ENCODE measurements around the gene SAPCD2. TPM values are rescaled to one million over a fixed set of nuclear protein-coding genes. Genes with fewer than 3 reads are reported as not detected.
A peak's percentile ranks its signal among the peaks of the same experiment; 100 is the strongest.

Gene SAPCD2
- total and polyA plus RNA-seq, 9 of the 15 experiments (the other 6 are each of a cell fraction or from before 2014, with no cell fraction given), result 3.4 to 91.8 (median 18.8) TPM

DNA sequence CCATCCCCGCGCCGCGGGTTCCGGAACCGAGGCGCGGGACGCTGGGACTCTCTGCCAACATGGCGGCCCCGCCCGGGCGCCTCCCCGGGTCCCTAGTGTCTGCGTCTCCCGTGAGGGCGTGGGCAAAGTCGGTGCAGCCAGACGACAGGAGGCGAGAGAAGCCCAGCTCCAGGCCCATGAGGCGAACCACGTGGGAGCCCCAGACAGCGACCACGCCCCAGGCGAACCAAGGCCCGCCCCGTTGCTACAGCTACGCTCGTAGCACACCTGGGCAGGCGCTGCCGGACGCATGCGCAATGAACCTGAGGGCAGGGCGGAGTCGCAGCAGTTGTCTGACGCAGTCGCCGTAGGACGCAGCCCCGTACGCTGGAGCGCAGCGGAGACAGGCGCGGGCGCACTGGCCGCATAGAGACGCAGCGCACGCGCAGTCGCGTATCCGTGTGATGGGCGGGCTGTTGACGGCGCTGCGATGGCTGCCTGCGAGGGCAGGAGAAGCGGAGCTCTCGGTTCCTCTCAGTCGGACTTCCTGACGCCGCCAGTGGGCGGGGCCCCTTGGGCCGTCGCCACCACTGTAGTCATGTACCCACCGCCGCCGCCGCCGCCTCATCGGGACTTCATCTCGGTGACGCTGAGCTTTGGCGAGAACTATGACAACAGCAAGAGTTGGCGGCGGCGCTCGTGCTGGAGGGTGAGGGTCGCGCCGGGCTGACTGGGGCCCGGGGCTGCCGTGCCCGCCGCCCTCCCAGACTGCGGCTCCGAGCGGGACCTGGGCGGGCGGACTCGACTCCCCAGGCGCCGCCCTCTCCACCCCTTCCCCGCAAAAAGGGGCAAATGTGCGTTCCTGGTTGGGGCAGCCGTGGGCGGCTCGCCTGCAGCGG is 16.4 kb upstream of the SAPCD2 start, which contains the start of gene MAN1B1 (continued):
- TF ChIP-seq CREB3 (tag; conservative IDR thresholded peaks at IDR 0.05; ENCODE audit: low read depth), result no peak
- TF ChIP-seq ZFPM2 (CRISPR knock-in tag; IDR thresholded peaks at IDR 0.05), result no peak
- peak; percentile 56; the same call in 1 of the 2 replicates for TF ChIP-seq MTA3 (IDR thresholded peaks at IDR 0.05; ENCODE audit: borderline replicate concordance)
- TF ChIP-seq TCFL5 (CRISPR knock-in tag; conservative IDR thresholded peaks at IDR 0.05), result no peak
- TF ChIP-seq, protein P1, sequence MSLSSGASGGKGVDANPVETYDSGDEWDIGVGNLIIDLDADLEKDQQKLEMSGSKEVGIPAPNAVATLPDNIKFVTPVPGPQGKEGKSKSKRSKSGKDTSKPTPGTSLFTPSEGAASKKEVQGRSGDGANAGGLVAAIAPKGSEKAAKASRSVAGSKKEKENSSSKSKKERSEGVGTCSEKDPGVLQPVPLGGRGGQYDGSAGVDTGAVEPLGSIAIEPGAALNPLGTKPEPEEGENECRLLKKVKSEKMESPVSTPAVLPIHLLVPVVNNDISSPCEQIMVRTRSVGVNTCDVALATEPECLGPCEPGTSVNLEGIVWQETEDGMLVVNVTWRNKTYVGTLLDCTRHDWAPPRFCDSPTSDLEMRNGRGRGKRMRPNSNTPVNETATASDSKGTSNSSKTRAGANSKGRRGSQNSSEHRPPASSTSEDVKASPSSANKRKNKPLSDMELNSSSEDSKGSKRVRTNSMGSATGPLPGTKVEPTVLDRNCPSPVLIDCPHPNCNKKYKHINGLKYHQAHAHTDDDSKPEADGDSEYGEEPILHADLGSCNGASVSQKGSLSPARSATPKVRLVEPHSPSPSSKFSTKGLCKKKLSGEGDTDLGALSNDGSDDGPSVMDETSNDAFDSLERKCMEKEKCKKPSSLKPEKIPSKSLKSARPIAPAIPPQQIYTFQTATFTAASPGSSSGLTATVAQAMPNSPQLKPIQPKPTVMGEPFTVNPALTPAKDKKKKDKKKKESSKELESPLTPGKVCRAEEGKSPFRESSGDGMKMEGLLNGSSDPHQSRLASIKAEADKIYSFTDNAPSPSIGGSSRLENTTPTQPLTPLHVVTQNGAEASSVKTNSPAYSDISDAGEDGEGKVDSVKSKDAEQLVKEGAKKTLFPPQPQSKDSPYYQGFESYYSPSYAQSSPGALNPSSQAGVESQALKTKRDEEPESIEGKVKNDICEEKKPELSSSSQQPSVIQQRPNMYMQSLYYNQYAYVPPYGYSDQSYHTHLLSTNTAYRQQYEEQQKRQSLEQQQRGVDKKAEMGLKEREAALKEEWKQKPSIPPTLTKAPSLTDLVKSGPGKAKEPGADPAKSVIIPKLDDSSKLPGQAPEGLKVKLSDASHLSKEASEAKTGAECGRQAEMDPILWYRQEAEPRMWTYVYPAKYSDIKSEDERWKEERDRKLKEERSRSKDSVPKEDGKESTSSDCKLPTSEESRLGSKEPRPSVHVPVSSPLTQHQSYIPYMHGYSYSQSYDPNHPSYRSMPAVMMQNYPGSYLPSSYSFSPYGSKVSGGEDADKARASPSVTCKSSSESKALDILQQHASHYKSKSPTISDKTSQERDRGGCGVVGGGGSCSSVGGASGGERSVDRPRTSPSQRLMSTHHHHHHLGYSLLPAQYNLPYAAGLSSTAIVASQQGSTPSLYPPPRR (CRISPR knock-in tag; IDR thresholded peaks at IDR 0.05; ENCODE audit: borderline replicate concordance), result 0 out of 2 replicates have a peak, but pooled peaks have one; percentile 14
- TF ChIP-seq KDM2B (CRISPR knock-in tag; IDR thresholded peaks at IDR 0.05), result no peak
- no peak for TF ChIP-seq MED1 (CRISPR knock-in tag; IDR thresholded peaks at IDR 0.05; ENCODE audit: borderline replicate concordance)
- TF ChIP-seq, protein P2, sequence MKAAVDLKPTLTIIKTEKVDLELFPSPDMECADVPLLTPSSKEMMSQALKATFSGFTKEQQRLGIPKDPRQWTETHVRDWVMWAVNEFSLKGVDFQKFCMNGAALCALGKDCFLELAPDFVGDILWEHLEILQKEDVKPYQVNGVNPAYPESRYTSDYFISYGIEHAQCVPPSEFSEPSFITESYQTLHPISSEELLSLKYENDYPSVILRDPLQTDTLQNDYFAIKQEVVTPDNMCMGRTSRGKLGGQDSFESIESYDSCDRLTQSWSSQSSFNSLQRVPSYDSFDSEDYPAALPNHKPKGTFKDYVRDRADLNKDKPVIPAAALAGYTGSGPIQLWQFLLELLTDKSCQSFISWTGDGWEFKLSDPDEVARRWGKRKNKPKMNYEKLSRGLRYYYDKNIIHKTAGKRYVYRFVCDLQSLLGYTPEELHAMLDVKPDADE (conservative IDR thresholded peaks at IDR 0.05; ENCODE audit: control insufficient read depth, low read depth, low read length), result peak; percentile 75
- no peak for TF ChIP-seq HBP1 (CRISPR knock-in tag; IDR thresholded peaks at IDR 0.05)
- no peak for TF ChIP-seq XRCC4 (IDR thresholded peaks at IDR 0.05; ENCODE audit: extremely low read depth, insufficient read depth, insufficient read length)
- 0 out of 2 replicates have a peak, but pooled peaks have one; percentile 7 for TF ChIP-seq NR4A1 (CRISPR knock-in tag; IDR thresholded peaks at IDR 0.05)
- no peak for TF ChIP-seq NR4A1 (tag; IDR thresholded peaks at IDR 0.05)
- TF ChIP-seq ZNF282 (CRISPR knock-in tag; IDR thresholded peaks at IDR 0.05), result no peak
- TF ChIP-seq RBM39 (optimal IDR thresholded peaks at IDR 0.05; ENCODE audit: low read depth, low read length), result no peak
- TF ChIP-seq IFI16 (CRISPR knock-in tag; IDR thresholded peaks at IDR 0.05), result no peak
- TF ChIP-seq CBFA2T2 (conservative IDR thresholded peaks at IDR 0.05), result no peak
- TF ChIP-seq GATAD2B (IDR thresholded peaks at IDR 0.05; ENCODE audit: borderline replicate concordance), result no peak; the same call in 1 of the 2 replicates
- TF ChIP-seq SIN3B (IDR thresholded peaks at IDR 0.05; ENCODE audit: low read depth), result 0 out of 2 replicates have a peak, but pooled peaks have one; percentile 46
- no peak for TF ChIP-seq PTTG1 (tag; IDR thresholded peaks at IDR 0.05; ENCODE audit: low read depth)

All from K562 (cell line).